WTC11 (cell line): ENCODE measurements around the gene STK25. TPM values are rescaled to one million over a fixed set of nuclear protein-coding genes. Genes with fewer than 3 reads are reported as not detected.

ENCODE experiments used
- ATAC-seq: fragments of 200-7000 bp; cut with Tn5 transposase; 2 replicates; pipeline ENCODE4 v1.10.0; 2021; ENCODE audit warnings: mild to moderate bottlenecking, moderate library complexity
- CTCF ChIA-PET: fragments of 300-600 bp; sonication (Branson Sonifier 250); formaldehyde crosslinking; loops from one replicate; lab custom pipeline; 2021; ENCODE audit warnings: antibody characterized with exemption; lab: Charles Lee
- POLR2A ChIA-PET: fragments of 350-600 bp; sonication (Branson Sonifier 250); formaldehyde crosslinking; loops from one replicate; lab custom pipeline; 2021; ENCODE audit warnings: antibody characterized with exemption; lab: Charles Lee
- DNase-seq: peaks from one replicate; pipeline ENCODE4 v3.0.0; 2021; ENCODE audit warnings: low spot score
- H3K27ac Mint-ChIP-seq: 2 replicates; pipeline ENCODE4 v1.8.0; 2021; ENCODE audit warnings: mixed read lengths
- H3K27me3 Mint-ChIP-seq: 2 replicates; pipeline ENCODE4 v1.8.0; 2021; ENCODE audit warnings: low read depth, mild to moderate bottlenecking, moderate library complexity, mixed read lengths
- H3K36me3 Mint-ChIP-seq: 2 replicates; pipeline ENCODE4 v1.8.0; 2021; ENCODE audit warnings: mixed read lengths
- H3K4me1 Mint-ChIP-seq: 2 replicates; pipeline ENCODE4 v1.8.0; 2022; ENCODE audit warnings: mixed read lengths
- H3K4me3 Mint-ChIP-seq: 2 replicates; pipeline ENCODE4 v1.8.0; 2021; ENCODE audit warnings: mild to moderate bottlenecking, moderate library complexity, mixed read lengths
- H3K9me3 Mint-ChIP-seq: 2 replicates; pipeline ENCODE4 v1.8.0; 2021; ENCODE audit warnings: mixed read lengths
- ELF4 ChIP-seq: sonication (generic); formaldehyde crosslinking; IDR thresholded peaks from 2 replicates; pipeline ENCODE4 v1.8.1; 2022; ENCODE audit warnings: low read depth, mild to moderate bottlenecking, moderate library complexity, missing genetic modification reagents
- ETV6 ChIP-seq: sonication (generic); formaldehyde crosslinking; IDR thresholded peaks from 2 replicates; pipeline ENCODE4 v1.8.1; 2022; ENCODE audit warnings: mild to moderate bottlenecking, missing genetic modification reagents
- FOXJ3 ChIP-seq: sonication (generic); formaldehyde crosslinking; IDR thresholded peaks from 2 replicates; pipeline ENCODE4 v1.9.0; 2021; ENCODE audit warnings: missing genetic modification reagents, mild to moderate bottlenecking, borderline replicate concordance
- GABPB1 ChIP-seq: sonication (generic); formaldehyde crosslinking; IDR thresholded peaks from 2 replicates; pipeline ENCODE4 v1.8.1; 2023; ENCODE audit warnings: mild to moderate bottlenecking, missing genetic modification reagents
- JUN ChIP-seq: sonication (generic); formaldehyde crosslinking; IDR thresholded peaks from 2 replicates; pipeline ENCODE4 v1.8.0; 2023; ENCODE audit warnings: mild to moderate bottlenecking, missing genetic modification reagents
- NR1H2 ChIP-seq: sonication (generic); formaldehyde crosslinking; IDR thresholded peaks from 2 replicates; pipeline ENCODE4 v1.9.0; 2021; ENCODE audit warnings: mild to moderate bottlenecking, moderate library complexity, missing genetic modification reagents
- NR2C2 ChIP-seq: sonication (generic); formaldehyde crosslinking; IDR thresholded peaks from 2 replicates; pipeline ENCODE4 v1.8.0; 2022; ENCODE audit warnings: mild to moderate bottlenecking, missing genetic modification reagents
- OVOL2 ChIP-seq: fragments of 250-450 bp; sonication (Bioruptor Pico); IDR thresholded peaks from 2 replicates; pipeline ENCODE4 v1.9.0; 2021; ENCODE audit warnings: mild to moderate bottlenecking, borderline replicate concordance
- PRRX2 ChIP-seq: fragments of 250-450 bp; sonication (Bioruptor Pico); IDR thresholded peaks from 2 replicates; pipeline ENCODE4 v1.8.0; 2021; ENCODE audit warnings: mild to moderate bottlenecking
- RORB ChIP-seq: fragments of 250-450 bp; sonication (Bioruptor Pico); IDR thresholded peaks from 2 replicates; pipeline ENCODE4 v1.9.0; 2021; ENCODE audit warnings: mild to moderate bottlenecking
- SP1 ChIP-seq: sonication (generic); formaldehyde crosslinking; conservative IDR thresholded peaks from 2 replicates; pipeline ENCODE4 v1.8.1; 2022; ENCODE audit warnings: missing genetic modification reagents
- TEAD1 ChIP-seq: sonication (generic); formaldehyde crosslinking; IDR thresholded peaks from 2 replicates; pipeline ENCODE4 v1.8.0; 2022; ENCODE audit warnings: mild to moderate bottlenecking, missing genetic modification reagents
- TP53 ChIP-seq: sonication (generic); formaldehyde crosslinking; IDR thresholded peaks from 2 replicates; pipeline ENCODE4 v1.8.1; 2023; ENCODE audit warnings: mild to moderate bottlenecking, missing genetic modification reagents
- ZNF317 ChIP-seq: sonication (generic); formaldehyde crosslinking; IDR thresholded peaks from 2 replicates; pipeline ENCODE4 v1.8.1; 2023; ENCODE audit warnings: low read depth, mild to moderate bottlenecking, moderate library complexity, missing genetic modification reagents, borderline replicate concordance
- ZNF423 ChIP-seq: fragments of 250-450 bp; sonication (Bioruptor Pico); IDR thresholded peaks from 2 replicates; pipeline ENCODE4 v2.1.2; 2022; ENCODE audit warnings: mild to moderate bottlenecking, moderate library complexity
- total RNA-seq: library from RNA; stranded (reverse); gene quantifications from 3 replicates; pipeline ENCODE4 v1.2.3, GENCODE V29; 2021
- TF ChIP-seq, protein P1 (sequence below): fragments of 250-450 bp; sonication (Bioruptor Pico); IDR thresholded peaks from 2 replicates; pipeline ENCODE4 v1.9.0; 2021; ENCODE audit warnings: moderate library complexity, mild to moderate bottlenecking, inconsistent platforms, borderline replicate concordance
- TF ChIP-seq, protein P2 (sequence below): sonication (generic); formaldehyde crosslinking; IDR thresholded peaks from 2 replicates; pipeline ENCODE4 v1.8.0; 2023; ENCODE audit warnings: mild to moderate bottlenecking, missing genetic modification reagents
- TF ChIP-seq, protein P3 (sequence below): sonication (generic); formaldehyde crosslinking; IDR thresholded peaks from 2 replicates; pipeline ENCODE4 v1.8.0; 2022; ENCODE audit warnings: missing genetic modification reagents
- TF ChIP-seq, protein P4 (sequence below): sonication (generic); formaldehyde crosslinking; IDR thresholded peaks from 2 replicates; pipeline ENCODE4 v1.8.0; 2022; ENCODE audit warnings: mild to moderate bottlenecking, missing genetic modification reagents
- TF ChIP-seq, protein P5 (sequence below): sonication (generic); formaldehyde crosslinking; IDR thresholded peaks from 2 replicates; pipeline ENCODE4 v1.8.1; 2023; ENCODE audit warnings: mild to moderate bottlenecking, missing genetic modification reagents, moderate library complexity
- TF ChIP-seq, protein P6 (sequence below): sonication (generic); formaldehyde crosslinking; IDR thresholded peaks from 2 replicates; pipeline ENCODE4 v1.8.1; 2022; ENCODE audit warnings: mild to moderate bottlenecking, moderate library complexity, missing genetic modification reagents
- TF ChIP-seq, protein P7 (sequence below): sonication (generic); formaldehyde crosslinking; IDR thresholded peaks from 2 replicates; pipeline ENCODE4 v1.8.1; 2022; ENCODE audit warnings: low read depth, mild to moderate bottlenecking, moderate library complexity, missing genetic modification reagents, borderline replicate concordance

The STK25 gene
- total RNA-seq, 1 experiment from 2014 or later: 232 TPM

DNA sequence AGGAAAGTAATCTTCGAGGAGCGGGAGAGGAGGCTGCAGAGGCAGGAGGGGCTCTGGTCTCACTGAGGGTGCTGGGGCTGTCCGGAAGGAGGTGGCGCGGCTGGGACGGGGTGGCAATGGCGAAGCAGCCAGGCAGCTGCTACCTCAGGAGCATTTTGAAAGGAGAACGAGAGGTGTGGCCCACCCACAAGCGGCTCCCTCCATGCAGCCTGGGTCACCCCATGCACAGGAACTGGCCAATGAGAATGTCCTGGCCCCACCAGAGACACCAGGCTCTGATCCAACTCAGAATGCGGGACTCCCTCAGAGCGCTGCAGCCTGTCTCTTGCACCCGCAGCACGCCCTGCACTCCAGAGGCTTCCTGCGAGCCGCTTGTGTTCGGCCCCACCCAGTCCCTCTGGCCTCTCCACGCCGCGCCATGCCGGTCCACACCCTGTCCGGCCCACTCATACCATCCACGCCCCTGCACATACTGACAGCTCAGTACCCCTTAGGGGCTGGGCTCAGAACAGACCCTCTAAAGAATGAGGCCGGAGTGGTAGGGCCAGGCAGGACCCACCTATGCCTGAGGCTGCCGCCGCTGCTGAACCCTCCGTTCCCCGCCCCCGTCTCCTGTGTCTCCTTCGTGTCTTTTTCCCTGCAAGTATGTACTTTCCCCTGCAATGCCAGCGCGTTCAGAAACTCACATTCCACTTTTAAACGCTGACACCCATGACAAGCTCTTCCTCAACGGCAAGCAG, 43.8 kb upstream of the STK25 start:
- CTCF ChIA-PET: interaction anchor here (1.1 kb wide), 1 partner anchor 43 kb away, joined by 3 read pairs; no protein-coding TSS in a partner anchor
- Mint-ChIP-seq H3K9me3 (peaks cover 7% of the 10 kb centered on the region), H3K27ac (no peak overlapping the region), H3K4me1 (peaks cover 34% of the 10 kb centered on the region), H3K36me3 (peaks cover 6% of the 10 kb centered on the region), H3K4me3 (no peak overlapping the region), H3K27me3 (peaks cover 4% of the 10 kb centered on the region; the same call in 1 of the 2 replicates)
- POLR2A ChIA-PET: no interaction called here
- DNase-seq (no peak), ATAC-seq (no peak)
- TF ChIP-seq RORB (CRISPR knock-in tag) (no peak), ELF4 (no peak), PRRX2 (CRISPR knock-in tag) (no peak), ETV6 (CRISPR knock-in tag) (no peak), ZNF423 (CRISPR knock-in tag) (no peak), NR2C2 (no peak)
- TF ChIP-seq, protein P1, sequence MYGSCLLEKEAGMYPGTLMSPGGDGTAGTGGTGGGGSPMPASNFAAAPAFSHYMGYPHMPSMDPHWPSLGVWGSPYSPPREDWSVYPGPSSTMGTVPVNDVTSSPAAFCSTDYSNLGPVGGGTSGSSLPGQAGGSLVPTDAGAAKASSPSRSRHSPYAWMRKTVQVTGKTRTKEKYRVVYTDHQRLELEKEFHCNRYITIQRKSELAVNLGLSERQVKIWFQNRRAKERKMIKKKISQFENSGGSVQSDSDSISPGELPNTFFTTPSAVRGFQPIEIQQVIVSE (CRISPR knock-in tag): no peak
- TF ChIP-seq, protein P2, sequence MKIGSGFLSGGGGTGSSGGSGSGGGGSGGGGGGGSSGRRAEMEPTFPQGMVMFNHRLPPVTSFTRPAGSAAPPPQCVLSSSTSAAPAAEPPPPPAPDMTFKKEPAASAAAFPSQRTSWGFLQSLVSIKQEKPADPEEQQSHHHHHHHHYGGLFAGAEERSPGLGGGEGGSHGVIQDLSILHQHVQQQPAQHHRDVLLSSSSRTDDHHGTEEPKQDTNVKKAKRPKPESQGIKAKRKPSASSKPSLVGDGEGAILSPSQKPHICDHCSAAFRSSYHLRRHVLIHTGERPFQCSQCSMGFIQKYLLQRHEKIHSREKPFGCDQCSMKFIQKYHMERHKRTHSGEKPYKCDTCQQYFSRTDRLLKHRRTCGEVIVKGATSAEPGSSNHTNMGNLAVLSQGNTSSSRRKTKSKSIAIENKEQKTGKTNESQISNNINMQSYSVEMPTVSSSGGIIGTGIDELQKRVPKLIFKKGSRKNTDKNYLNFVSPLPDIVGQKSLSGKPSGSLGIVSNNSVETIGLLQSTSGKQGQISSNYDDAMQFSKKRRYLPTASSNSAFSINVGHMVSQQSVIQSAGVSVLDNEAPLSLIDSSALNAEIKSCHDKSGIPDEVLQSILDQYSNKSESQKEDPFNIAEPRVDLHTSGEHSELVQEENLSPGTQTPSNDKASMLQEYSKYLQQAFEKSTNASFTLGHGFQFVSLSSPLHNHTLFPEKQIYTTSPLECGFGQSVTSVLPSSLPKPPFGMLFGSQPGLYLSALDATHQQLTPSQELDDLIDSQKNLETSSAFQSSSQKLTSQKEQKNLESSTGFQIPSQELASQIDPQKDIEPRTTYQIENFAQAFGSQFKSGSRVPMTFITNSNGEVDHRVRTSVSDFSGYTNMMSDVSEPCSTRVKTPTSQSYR (CRISPR knock-in tag): no peak

DNA sequence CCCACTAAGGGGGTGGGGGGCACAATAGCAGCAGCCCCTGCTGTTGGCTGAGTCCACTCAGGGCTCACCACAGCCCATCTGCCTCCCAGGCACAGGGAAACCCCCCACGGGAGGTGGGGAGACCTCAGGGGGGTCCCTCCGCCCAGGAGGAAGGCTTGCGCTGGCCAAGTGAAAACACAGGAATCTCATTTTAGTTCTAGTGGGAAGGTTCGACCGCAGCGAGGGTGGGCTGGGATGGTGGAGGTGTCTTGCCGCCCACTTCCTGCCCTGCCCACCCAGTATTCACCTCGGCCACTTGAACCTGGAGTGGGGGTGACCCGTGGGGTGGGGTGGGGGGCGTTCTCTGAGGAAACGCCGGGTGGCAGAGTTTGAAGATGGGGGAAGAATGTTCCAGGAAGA, 43.2 kb upstream of the STK25 start:
- ATAC-seq (no peak), DNase-seq (no peak)
- ChIA-PET POLR2A (no interaction called here), CTCF (interaction anchor here (0.6 kb wide), 1 partner anchor 474 kb away, joined by 3 read pairs; no protein-coding TSS in a partner anchor)
- no peak overlapping the region for H3K4me3 Mint-ChIP-seq
- peaks cover 34% of the 10 kb centered on the region for H3K4me1 Mint-ChIP-seq
- peaks cover under 1% of the 10 kb centered on the region for H3K36me3 Mint-ChIP-seq
- no peak overlapping the region for H3K27ac Mint-ChIP-seq
- no peaks in the 10 kb centered on the region for H3K27me3 Mint-ChIP-seq
- peaks cover 2% of the 10 kb centered on the region for H3K9me3 Mint-ChIP-seq
- no peak for TF ChIP-seq NR1H2 (CRISPR knock-in tag)
- no peak for TF ChIP-seq FOXJ3 (CRISPR knock-in tag)
- TF ChIP-seq, protein P3, sequence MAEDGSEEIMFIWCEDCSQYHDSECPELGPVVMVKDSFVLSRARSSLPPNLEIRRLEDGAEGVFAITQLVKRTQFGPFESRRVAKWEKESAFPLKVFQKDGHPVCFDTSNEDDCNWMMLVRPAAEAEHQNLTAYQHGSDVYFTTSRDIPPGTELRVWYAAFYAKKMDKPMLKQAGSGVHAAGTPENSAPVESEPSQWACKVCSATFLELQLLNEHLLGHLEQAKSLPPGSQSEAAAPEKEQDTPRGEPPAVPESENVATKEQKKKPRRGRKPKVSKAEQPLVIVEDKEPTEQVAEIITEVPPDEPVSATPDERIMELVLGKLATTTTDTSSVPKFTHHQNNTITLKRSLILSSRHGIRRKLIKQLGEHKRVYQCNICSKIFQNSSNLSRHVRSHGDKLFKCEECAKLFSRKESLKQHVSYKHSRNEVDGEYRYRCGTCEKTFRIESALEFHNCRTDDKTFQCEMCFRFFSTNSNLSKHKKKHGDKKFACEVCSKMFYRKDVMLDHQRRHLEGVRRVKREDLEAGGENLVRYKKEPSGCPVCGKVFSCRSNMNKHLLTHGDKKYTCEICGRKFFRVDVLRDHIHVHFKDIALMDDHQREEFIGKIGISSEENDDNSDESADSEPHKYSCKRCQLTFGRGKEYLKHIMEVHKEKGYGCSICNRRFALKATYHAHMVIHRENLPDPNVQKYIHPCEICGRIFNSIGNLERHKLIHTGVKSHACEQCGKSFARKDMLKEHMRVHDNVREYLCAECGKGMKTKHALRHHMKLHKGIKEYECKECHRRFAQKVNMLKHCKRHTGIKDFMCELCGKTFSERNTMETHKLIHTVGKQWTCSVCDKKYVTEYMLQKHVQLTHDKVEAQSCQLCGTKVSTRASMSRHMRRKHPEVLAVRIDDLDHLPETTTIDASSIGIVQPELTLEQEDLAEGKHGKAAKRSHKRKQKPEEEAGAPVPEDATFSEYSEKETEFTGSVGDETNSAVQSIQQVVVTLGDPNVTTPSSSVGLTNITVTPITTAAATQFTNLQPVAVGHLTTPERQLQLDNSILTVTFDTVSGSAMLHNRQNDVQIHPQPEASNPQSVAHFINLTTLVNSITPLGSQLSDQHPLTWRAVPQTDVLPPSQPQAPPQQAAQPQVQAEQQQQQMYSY (CRISPR knock-in tag): no peak
- TF ChIP-seq, protein P4, sequence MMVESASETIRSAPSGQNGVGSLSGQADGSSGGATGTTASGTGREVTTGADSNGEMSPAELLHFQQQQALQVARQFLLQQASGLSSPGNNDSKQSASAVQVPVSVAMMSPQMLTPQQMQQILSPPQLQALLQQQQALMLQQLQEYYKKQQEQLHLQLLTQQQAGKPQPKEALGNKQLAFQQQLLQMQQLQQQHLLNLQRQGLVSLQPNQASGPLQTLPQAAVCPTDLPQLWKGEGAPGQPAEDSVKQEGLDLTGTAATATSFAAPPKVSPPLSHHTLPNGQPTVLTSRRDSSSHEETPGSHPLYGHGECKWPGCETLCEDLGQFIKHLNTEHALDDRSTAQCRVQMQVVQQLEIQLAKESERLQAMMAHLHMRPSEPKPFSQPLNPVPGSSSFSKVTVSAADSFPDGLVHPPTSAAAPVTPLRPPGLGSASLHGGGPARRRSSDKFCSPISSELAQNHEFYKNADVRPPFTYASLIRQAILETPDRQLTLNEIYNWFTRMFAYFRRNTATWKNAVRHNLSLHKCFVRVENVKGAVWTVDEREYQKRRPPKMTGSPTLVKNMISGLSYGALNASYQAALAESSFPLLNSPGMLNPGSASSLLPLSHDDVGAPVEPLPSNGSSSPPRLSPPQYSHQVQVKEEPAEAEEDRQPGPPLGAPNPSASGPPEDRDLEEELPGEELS (CRISPR knock-in tag): no peak
- TF ChIP-seq, protein P5, sequence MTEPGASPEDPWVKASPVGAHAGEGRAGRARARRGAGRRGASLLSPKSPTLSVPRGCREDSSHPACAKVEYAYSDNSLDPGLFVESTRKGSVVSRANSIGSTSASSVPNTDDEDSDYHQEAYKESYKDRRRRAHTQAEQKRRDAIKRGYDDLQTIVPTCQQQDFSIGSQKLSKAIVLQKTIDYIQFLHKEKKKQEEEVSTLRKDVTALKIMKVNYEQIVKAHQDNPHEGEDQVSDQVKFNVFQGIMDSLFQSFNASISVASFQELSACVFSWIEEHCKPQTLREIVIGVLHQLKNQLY (CRISPR knock-in tag): no peak
- no peak for TF ChIP-seq RORB (CRISPR knock-in tag)
- no peak for TF ChIP-seq TEAD1 (CRISPR knock-in tag)
- TF ChIP-seq ZNF317 (CRISPR knock-in tag): no peak
- TF ChIP-seq, protein P6, sequence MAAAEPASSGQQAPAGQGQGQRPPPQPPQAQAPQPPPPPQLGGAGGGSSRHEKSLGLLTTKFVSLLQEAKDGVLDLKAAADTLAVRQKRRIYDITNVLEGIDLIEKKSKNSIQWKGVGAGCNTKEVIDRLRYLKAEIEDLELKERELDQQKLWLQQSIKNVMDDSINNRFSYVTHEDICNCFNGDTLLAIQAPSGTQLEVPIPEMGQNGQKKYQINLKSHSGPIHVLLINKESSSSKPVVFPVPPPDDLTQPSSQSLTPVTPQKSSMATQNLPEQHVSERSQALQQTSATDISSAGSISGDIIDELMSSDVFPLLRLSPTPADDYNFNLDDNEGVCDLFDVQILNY (CRISPR knock-in tag): no peak
- no peak for TF ChIP-seq OVOL2 (CRISPR knock-in tag)
- no peak for TF ChIP-seq SP1
- TF ChIP-seq, protein P7, sequence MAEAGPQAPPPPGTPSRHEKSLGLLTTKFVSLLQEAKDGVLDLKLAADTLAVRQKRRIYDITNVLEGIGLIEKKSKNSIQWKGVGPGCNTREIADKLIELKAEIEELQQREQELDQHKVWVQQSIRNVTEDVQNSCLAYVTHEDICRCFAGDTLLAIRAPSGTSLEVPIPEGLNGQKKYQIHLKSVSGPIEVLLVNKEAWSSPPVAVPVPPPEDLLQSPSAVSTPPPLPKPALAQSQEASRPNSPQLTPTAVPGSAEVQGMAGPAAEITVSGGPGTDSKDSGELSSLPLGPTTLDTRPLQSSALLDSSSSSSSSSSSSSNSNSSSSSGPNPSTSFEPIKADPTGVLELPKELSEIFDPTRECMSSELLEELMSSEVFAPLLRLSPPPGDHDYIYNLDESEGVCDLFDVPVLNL: no peak
- no peak for TF ChIP-seq JUN (CRISPR knock-in tag)
- TF ChIP-seq TP53 (CRISPR knock-in tag): no peak
- TF ChIP-seq GABPB1: no peak
